ENCODE data around the gene OR2A14.
"Not testable (repeated sequence)": the region's sequence is repeated elsewhere in the genome, so short reads cannot be mapped to it uniquely, and the experiment has no call there.

The OR2A14 gene

DNA sequence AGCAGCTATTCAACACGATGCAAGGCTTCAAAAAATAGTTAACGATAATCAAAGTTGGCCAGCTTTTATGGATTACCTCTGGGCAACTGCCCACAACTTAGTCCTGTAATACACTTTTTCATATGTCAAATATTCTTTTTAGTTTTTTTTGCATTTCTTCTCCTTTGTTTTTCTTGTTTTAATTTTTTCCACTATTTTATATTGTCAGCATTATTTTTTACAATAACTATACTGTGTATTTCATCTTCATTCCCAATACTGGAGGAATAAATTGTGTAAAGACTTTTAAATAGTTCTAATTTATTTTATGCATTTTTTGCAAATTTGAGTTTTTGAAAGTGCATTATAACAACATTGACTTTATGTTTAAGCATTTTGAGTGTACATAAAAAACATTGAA, 41.8 kb downstream of the OR2A14 start:
- no peak for DNase-seq

DNA sequence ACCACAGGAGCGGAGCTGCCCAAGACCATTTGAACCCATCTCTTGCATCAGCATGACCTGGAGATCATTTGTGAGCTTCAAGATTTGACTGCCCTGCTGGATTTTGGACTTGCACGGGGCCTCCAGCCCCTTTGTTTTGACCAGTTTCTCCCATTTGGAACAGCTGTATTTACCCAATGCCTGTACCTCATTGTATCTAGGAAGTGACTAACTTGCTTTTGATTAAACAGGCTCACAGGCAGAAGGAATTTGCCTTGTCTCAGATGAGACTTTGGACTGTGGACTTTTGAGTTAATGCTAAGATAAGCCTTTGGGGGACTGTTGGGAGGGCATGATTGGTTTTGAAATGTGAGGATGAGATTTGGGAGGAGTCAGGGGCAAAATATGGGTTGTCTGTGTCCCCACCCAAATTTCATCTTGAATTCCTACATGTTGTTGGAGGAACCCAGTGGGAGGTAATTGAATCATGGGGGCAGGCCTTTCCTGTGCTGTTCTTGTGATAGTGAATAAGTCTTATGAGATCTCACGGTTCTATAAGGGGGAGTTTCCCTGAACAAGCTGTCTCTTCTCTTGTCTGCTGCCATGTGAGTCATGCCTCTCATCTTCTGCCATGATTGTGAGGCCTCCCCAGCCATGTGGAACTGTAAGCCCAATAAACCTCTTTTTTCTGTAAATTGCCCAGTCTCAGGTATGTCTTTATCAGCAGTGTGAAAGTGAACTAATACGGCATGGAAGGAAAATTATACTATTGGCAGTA, 48.8 kb downstream of the OR2A14 start:
- DNase-seq = not testable (repeated sequence)

DNA sequence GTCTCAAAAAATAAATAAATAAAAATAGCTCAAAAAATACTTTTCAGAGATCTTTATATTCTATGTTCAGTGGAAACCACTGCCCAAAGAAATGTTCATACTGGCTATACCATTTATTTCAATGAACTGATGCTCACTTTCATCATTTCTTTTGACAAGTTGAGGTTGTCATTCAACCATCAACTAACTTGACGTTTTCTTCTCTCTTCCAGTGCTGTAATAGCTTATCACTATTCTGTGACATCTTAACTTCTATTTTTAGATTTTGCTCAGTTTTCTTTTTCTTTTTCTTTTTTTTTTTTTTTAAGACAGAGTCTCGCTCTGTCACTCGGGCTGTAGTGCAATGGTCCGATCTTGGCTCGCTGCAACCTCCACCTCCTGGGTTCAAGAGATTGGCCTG, 51.6 kb downstream of the OR2A14 start:
- no peak for DNase-seq

- not testable (repeated sequence) for DNase-seq
Measured at GRCh38 chr7:144178380-144179164, 55.6 kb downstream of the OR2A14 start.

DNA sequence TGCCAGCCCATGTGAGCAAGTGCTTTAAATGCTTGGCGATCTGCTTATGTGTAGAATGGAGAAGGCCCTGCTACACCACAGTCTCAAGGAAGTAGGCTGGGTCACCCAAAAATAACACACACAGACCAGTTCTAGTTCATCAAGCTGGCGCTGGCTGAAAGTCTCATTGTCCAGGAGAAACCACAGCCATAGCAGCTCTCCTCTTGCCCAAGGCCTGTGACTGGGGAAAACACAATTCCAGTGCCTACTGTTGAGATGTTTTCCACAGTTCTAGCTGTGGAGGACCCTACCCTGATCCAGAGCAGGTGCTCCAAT, 56.1 kb downstream of the OR2A14 start:
- DNase-seq = not testable (repeated sequence)

Measured in DMS 273 treated with DMSO at 0.1 percent for 48 hours (cell line).